Choroid plexus epithelial cell (primary cell): ENCODE results near the gene HECW1.

Experiments
- DNase-seq: peaks from one replicate; pipeline ENCODE4 v3.0.0-alpha.2; 2010; ENCODE audit warnings: low read depth
- H3K4me3 ChIP-seq: 2 replicates; pipeline ENCODE4 v1.5.1; 2011; ENCODE audit warnings: low read depth, mild to moderate bottlenecking, control low read depth, low read length, moderate library complexity
- TF ChIP-seq, protein P1 (sequence below): conservative IDR thresholded peaks from 2 replicates; pipeline ENCODE4 v1.5.1; 2011; ENCODE audit warnings: low read depth, mild to moderate bottlenecking, control low read depth, inconsistent platforms, low read length, moderate library complexity

The HECW1 gene

DNA sequence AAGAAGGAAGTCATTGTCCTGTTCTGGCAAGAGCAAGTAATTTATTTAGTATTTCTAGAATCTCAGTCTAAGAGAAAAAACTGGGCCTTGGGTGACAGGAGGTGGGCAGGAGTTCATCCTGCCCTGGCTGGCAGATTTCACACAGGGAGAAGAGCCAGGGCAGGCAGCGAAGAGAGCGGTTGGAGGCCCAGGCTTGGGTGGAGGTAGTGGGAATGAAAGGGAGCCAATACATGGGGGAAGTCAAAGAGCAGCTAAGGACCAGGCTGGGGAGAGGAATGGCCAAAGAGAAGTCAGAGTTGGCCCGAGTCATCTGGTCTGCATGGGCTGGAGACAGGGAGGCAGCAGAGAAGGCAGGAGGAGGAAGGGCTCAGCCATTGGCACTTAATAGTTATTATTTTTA lies 51.4 kb downstream of the HECW1 start:
- TF ChIP-seq, protein P1, sequence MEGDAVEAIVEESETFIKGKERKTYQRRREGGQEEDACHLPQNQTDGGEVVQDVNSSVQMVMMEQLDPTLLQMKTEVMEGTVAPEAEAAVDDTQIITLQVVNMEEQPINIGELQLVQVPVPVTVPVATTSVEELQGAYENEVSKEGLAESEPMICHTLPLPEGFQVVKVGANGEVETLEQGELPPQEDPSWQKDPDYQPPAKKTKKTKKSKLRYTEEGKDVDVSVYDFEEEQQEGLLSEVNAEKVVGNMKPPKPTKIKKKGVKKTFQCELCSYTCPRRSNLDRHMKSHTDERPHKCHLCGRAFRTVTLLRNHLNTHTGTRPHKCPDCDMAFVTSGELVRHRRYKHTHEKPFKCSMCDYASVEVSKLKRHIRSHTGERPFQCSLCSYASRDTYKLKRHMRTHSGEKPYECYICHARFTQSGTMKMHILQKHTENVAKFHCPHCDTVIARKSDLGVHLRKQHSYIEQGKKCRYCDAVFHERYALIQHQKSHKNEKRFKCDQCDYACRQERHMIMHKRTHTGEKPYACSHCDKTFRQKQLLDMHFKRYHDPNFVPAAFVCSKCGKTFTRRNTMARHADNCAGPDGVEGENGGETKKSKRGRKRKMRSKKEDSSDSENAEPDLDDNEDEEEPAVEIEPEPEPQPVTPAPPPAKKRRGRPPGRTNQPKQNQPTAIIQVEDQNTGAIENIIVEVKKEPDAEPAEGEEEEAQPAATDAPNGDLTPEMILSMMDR, result no peak
- no peak overlapping the region for H3K4me3 ChIP-seq
- no peak for DNase-seq

DNA sequence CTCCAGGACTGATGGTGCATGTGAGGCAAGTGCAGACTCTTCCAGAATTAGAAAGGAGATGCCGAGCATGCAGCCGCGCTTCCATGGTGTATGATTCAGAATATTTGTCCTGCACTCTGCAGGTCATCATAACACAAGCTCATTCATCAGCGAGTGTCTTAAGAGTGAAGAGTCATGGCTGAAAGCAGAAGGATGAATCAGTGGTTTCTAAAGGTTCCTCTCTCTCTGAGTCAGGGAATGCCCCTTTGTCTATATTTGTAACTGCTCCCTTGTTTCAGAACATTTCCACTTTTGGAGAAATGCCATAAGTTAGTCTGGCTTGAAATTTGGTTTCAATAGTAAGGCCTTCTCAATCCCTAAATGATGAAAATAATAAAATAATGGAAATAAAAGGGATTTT lies 52.3 kb downstream of the HECW1 start:
- TF ChIP-seq, protein P1, result no peak
- no peak overlapping the region for H3K4me3 ChIP-seq
- DNase-seq, result peak; percentile 99

DNA sequence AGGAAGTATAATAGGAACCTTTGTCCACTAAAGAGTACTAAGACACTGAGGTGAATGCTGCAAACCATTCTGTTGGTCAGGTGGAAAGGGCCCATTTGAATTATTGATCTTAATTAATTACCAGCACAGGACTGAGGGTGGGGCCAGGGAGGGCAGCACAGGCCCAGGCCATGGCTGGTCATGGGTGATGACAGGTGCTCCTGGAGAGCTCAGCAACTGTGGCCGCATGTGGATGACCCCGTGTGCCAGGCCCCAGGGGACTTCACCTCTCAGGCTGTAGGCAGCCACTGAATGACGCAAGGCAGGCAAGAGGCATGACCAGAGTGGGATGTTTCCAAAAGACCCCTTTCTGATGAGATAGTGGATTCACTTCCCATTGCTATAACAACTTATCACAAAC lies 54.2 kb downstream of the HECW1 start:
- H3K4me3 ChIP-seq, result no peak overlapping the region
- DNase-seq, result no peak
- TF ChIP-seq, protein P1, result no peak

DNA sequence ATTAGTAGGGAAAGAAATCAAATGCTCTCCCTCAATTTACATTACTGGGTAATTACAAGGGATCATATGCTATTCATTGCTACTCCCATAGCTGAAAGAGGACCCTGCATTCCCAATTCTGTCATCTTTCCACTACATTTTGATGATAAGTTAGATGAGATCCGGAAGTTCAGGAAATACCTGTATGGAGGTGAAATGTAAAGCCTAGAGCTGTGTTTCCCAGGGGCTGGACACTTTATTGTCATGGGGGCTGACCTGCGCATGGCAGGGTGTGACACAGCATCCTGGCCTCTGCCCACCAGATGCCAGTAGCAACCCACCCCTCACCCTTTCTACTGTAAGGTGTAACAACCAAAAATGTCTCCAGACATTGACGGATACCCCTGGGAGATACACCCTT lies 56.6 kb downstream of the HECW1 start:
- TF ChIP-seq, protein P1, result no peak
- H3K4me3 ChIP-seq, result no peak overlapping the region
- no peak for DNase-seq

DNA sequence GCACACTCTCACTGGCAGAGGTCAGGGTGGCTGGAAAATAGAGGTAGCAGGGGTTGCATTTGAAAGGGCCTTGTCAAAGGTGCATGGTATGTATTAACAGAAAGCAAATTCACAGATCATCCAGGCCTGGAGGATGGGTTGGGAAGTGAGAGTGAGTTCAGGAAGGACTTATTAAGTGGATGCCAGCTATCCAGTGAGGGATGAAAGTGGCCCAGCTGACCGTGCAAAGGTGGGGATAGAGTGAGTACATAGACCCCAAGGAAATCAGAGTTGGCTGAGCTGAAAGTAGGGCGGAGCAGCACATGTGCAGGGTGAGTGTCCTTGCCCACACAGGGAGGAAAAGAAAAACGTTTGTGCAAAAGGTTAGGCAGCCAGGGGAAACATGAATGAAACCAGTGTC lies 58.1 kb downstream of the HECW1 start:
- no peak for DNase-seq
- TF ChIP-seq, protein P1, result no peak
- no peak overlapping the region for H3K4me3 ChIP-seq

DNA sequence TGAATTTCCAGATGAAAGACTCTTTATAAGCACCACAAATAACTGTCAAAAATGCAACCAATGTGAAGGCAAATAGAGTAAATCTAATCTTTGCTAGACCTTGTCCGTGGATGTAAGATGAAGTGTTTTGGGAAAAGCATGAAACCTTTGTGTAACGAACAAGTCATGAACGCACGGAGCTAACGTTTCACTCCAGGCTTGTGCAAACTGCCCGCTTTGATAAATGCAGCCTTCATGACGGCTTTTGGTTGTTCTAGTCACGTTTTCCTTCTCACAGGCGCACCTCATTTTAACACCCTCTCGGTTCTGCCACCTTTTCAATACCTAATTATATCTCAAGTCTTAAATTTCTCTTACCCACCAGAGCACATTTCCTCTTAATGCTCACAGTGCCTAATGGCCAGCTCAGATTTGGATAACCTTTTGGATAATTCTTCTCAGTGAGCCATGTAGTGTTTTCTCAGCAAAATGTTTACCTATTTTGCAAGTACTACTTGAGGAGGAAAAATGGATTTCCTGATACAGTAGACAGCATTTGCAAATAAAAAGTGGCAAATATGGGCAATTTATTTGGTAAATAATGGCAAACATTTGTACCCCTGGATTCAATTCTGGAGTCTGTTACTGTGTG lies 63.2 kb downstream of the HECW1 start:
- TF ChIP-seq, protein P1, result no peak
- no peak for DNase-seq
- no peak overlapping the region for H3K4me3 ChIP-seq

DNA sequence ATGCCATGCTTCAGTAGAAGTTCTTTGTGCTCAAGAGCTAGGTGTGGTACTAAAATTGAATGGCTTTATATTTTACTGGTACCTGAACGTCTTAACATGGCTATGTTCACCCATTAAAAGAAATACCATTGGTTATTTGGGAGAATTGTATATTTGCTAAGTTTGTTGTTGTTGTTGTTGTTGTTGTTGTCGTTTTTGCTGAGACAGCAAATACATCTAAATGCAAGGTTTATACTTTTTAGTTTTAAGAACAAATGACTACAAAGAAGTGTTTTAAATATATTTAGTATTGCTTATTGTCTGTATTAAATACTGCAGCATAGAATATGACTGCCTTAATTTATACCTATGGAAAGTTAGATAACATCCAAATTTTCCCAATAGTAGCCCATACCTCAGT lies 66.9 kb downstream of the HECW1 start:
- no peak for DNase-seq
- TF ChIP-seq, protein P1, result no peak
- H3K4me3 ChIP-seq, result no peak overlapping the region
